NCI-H446 treated with DMSO at 0.1 percent for 48 hours (cell line): ENCODE results near the gene RNF223.

Source experiments
- DNase-seq: peaks from one replicate; lab custom pipeline; 2025; lab: John Stamatoyannopoulos, UW

RNF223 gene

DNA sequence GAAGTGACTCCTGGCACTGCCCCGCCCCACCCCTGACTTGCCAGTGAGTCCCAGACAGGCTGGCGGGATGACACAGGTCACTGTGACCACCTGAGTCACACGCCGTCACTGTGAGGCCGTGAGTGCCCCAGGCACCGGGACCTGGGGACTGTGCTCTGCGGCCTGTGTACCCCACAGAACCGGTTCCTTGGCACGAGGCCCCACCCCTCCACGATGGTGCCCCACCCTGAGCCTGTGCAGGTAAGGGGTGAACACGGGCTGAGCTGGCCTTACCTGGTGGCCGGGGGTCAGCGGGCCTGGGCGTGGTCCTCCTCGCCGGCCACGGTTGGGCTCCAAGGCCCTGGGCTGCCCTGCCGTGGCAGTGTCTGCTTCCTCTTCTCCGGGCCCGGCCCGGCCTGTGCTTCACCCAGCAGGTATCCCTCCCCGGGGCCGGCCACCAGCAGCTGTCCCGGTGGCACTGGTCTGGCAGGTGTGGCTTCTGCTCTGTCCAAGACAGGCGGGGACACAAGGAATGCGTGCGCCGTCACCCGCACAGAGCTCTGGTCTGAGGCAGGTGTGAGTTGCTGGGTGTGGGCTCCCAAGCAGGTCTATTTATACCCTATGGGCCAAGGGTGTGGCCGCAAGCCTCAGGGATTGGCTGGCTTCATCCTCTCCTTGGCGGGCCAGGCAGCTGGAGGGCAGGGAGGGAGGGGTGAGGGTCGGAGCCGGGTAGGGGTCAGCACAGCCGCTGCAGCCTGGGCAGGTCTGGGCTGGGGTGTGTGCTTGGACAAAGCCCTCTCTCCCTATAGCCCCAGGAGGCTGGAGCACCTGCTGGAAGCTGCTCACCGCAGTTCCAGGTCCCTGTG is at the start of gene RNF223:
TSS of gene RNF223 (minus strand) at position 564 of the 845 bp plus-strand sequence. CDS start 1,740 bp downstream, outside the sequence.
- DNase-seq, result no peak

DNA sequence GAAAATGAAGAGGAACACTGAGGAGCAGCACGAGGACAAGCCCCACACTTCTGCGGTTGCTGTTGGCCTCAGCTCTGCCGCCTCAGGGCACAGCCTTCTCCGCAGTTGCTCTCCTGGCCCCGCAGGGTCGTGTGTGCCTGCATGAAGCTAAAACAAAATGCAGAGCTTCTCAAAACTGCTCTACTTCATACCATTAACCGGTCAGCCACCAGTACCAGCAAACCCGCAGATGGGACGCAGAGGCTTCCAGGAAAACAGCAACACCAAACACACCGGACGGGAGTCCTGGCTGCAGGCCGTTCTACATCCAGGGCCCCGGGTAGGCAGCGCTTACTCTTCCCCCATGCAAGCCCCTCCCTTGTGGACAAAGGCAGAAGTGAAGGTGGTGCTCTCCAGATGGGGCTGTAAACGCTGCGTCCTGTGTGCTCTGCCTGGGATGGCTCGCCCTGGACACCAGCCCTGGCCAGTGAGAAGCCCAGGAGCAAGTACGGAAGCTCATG is 48.9 kb upstream of the RNF223 start:
- DNase-seq, result no peak

DNA sequence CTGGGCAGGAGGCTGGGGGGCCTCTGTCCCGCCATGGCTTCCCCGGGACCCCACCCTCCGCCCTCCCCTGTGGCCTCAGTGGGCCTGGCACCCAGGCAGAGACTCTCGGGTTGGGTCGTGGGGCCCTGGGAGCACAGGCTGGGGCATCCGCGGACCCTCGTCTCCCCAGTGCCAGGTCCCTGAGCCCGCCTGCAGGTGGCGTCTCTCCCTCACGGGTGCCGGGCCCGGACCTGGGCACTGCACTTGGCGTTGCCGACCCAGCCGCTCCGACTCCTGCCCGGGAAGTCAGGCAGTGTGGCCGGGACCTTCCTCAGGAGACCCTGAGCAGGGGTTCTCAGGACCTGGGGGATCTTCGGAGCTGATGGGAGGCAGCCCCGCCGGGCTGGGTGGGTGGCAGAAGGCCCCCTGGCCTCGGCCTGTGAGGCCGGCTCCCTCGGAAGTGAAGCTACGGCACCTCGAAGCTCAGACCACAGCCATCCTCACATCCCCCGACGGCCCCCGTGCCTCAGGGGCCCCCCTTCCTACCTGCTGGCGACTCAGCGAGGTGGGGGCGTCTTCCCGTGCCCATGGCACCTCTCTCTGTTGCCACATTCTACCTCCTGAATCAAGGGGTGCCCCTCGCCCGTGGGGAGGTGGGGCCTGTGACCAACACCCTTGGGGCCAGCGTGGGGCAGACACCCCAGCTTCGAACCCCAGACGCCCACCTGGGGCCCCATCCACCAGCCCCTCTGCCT is 48.1 kb upstream of the RNF223 start:
- peak; percentile 28 for DNase-seq

DNA sequence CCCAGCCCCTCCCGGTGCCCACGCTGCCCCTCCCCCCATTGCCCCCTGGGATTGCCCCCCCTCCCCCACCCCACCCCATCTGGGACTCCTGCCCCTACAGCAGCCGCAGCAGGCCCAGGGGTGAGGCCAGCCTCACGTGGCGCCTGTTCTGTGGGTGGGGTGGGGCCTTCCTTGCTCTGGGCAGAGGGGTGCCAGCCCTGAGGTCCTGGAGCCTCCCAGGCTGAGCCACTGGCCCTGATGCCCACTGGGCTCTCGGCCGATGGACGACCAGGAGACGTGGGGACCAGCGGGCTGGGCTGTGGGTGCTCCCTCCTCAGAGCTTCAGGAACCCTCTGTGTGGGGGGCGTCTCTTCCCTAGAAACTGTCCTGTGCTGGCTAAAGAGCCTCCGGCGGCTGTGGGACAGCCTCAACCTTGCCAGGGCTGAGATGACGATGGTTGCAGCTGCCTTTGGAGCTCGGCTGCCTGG is 47.5 kb upstream of the RNF223 start:
- no peak for DNase-seq

DNA sequence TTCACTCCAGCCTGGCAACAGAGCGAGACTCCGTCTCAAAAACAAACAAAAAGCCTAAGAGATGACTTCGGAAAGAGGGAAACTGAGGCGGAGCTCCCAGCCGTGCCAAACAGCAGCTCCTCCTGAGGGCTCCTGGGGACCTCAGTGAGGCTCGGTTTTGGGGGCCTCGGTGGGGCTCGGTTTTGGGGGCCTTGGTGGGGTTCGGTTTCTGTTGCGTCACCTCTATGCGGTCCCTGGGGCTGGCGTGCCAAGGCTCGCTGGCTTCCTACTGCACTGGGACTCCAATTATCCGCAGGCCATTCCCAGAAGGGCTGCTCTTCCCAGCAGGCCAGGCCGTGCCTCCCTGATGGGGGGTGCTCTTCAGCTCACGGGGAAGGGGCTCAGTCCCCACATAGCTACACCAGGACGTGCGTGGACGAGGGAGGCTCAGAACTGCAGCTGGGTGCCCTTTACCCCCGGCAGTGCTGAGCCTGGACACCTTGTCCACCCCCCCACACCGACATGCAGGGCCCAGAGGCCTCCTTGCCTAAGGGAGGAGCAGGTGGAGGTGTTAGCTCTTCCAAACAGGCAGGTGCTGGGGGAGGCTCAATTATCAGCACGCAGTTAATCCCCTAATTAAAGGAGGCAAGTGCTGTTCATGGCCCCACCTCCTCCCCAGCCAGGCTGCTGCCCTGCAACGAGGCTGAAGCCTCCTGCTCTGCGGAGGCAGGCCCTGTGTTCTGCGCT is 46.9 kb upstream of the RNF223 start:
- no peak for DNase-seq

DNA sequence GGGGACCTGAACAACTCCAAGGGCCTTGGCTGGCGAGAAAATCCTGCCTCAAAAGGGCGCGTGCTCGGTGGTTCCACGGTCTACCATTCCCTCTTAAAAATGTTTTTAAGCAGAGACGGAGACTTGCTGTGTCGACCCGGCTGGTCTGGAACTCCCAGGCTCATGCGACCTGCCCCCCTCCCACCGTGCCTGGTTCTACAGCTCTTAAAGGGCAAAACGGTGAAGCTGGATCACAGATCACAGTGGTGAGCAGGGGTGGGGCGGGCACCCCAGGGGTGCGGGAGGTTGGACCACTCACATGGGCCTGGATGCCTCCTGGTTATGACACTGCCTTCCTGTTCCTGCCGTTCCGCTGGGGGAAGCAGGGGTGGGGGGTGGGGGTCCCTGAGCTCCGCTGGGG is 46.0 kb upstream of the RNF223 start:
- DNase-seq, result no peak

DNA sequence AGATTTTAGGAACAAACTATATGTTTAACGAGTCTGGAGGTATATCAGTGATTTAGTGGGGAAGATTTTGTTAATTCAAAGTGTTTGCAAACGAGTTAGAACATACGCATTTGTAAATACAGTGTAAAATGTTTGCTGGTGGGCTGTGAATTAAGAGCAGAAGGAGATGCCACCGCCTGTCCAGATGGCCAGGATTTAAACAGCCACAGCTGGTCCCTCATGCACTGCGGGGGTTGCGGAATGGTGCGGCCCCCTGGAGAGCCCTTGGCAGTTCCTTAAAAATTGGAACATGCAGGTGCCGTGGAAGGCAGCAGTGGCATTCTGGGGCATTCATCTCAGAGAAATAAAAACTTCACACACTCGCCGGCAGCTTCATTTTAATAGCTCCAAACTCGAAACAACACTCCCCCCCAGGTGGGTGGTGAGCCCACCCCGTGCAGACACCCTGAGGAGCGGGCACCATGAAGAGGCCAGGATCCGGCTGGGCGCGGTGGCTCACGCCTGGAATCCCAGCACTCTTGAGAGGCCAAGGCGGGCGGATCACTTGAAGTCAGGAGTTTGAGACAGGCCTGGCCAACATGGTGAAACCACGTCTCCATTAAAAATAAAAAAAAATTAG is 45.3 kb upstream of the RNF223 start:
- no peak for DNase-seq

DNA sequence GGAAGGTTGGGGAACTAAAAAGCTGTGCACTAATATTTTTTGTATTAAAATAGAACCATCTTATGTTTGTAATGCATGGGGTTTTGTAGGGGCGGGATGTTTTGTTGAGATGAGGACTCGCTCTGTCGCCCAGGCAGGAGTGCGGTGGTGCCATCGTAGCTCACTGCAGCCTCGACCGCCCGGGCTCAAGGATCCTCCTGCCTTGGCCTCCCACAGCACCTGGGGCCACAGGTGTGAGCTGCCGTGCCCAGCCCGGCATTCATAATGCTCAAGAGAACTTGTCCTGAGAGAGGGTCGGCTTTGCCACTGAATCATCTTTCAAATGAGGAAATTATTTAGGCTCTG is 44.7 kb upstream of the RNF223 start:
- DNase-seq, result no peak

DNA sequence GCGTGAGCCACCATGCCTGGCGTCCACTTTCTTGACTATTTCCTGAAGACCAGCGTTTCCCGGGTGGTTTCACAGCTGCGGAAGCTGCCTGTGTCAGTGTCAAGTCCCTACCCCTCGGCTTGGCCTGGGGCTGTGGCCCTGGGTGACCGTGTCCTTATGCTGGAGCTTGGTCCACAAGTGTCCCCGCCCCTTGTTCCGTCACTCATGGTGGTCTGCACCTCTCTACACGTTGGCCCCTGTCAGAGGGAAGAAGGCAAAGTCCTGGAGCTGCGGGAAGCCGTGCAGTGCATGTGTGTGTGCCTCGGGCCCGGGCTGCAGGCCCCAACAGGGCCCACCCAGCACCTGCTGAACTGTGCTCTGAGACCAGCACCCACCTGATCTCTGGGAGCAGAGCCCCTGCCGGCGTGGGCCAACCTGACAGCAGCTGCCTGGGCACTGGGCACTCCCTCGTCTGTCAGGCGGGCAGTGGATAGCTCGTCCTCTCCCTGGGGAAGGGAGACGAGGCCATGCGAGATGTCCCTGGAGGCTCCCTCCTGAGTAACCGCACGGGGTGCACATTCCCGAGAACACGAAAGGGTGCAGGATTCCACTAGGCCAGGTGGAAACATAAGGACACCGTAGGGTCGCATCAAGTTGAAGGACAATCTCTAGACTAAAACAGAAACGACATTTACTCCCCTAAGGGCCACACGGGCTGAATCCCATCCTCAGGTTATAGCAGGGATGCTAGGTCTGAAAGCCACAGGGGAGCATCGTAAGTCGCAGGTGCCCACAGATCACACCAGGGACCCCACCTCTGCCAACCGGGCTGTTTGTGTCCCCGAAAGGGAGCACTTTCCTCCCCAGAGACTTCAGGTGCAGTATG is 44.1 kb upstream of the RNF223 start:
- no peak for DNase-seq

DNA sequence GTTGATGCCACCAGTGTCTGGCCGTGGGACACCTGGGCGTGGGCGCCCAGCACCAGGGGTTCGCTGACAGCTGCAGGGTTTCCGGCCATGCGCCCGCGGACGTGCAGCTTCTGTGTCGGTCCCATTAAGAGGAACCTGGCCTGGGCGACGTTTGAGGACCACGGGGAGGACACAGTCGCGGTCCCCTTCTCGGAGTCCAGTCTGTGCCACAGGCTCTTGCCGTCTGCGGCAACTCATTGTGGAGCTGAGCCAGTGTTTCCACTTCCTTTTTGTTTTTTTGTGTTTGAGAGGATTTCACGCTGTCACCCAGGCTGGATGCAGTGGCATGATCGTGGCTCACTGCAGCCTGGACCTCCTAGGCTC is 43.3 kb upstream of the RNF223 start:
- no peak for DNase-seq

DNA sequence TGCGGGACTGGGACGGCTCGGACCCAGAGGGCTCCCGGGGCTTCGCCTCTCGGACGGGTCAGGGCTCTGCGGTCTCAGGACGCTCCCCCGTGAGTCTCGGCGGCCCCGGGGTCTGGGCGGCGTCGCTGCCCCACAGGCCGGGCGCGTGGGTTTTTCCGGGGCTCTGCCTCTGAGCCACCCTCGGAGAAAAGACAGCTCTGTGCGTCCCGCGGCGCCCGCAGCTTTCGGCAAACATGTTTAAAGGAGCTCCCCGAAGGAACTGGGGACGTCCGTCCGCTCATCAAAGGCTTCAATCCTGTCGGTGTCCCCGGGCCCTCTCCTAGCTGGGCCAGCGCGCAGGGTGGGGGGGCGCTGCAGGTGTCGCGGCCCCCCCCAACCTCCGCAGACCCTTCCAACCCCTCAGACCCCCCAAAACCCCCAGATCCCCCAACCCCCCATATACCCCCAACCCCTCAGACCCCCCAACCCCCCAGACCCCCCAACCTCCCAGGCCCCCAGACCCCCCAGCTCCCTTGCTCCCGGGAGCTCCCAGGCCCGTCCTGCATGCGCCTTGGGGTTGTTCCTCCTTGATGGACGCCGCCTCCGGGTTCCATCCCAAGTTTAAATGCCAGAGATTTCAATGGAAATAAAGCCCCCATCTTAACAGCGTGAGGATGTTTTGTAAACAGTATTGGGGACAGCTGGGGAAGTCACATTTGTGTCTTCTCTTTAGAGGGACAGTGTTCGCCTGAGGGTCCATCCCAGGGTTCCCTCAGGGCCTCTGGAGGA is 42.8 kb upstream of the RNF223 start:
- no peak for DNase-seq

DNA sequence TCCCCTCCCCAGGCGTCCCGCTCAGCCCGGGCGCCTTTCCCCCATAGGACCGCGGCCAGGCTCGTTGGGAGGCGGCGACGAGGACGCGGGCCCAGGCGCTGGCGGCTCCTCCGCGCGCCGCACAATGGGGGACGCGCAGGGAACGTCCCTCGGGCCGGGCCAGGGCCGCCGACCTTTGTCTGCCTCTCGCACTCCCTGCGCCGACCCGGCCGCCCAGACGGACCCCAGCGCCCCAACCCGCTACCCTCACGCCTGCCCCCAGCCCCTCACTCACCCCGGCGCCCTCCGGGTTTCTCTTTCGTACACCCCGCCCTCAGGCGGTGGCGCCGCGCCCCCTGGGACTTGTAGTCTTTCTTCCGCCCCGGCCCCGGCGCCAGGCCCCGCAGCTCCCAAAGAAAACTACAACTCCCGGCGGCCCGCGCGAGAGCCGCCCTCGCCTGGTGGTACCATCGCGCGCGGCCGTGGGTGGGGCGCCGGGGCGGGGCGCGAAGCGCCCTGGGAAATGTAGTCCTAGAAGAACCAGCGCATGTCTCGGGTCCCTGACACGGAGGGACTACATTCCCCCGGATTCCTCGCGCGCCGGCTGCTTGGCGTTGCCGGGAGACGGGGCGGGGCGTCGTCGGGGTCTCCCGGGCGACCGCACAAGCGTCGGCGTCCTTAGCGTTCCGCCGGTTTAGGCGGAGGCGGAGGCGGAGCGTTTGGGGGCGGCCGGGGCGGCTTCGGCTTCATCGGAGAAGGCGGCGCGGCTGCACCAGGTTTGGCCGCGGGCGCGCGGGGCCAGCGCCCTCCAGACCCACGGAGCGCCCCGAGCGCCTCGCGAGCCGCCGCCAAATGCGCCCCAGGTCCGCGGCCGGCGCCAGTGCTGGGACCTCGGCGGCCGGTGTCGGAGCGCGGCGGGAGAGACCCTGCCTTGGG is 41.9 kb upstream of the RNF223 start, which contains the start of gene C1orf159:
TSS of gene C1orf159 (minus strand) at position 304 of the 915 bp plus-strand sequence. CDS start 24,546 bp downstream, outside the sequence.
- peak; percentile 98 for DNase-seq

DNA sequence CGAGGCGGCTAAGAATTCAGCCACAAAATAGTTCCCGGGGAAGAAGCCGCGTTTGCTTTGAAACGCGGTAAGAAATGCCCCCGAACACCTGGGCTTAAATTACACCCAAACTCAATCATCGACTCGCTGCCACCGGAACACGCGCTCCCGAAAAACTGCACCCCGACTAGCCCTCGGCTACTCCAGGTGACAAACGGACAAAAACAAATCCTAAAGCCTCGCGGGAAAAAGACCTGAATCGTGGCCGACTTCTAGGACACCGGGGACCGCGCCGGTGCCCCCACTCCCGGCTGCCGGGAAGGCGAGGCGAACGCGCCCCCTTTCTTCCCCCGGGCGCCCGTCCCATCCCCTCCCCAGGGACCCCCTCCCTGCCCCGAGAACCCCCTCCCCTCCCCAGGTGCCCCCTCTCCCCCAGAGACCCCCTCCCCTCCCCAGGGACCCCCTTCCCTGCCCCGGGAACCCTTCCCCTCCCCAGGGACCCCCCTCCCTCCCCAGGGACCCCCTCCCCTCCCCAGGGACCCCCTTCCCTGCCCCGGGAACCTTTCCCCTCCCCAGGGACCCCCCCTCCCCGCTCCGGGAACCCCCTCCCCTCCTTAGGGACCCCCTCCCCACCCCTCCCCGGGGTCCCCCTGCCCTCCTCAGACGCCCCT is 41.2 kb upstream of the RNF223 start:
- no peak for DNase-seq

DNA sequence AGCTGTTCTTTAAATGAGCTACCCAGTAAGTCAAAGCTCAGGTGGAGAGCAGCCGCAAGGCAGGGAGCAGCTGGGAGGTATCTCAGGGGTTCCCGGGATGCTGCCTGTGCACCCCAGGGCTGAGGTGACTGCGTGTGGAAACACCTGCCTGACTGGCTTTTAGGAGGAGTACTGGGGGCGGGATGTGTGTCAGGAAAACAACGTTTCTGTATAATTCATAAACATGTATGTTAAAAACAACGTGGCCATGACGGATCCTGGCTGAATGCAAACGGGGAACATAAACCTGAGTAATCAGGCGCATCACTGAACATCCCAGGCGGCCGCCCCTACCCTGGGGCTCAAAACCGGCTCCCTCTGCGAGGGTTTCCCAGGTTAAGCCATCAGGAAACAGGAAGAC is 40.3 kb upstream of the RNF223 start:
- no peak for DNase-seq

DNA sequence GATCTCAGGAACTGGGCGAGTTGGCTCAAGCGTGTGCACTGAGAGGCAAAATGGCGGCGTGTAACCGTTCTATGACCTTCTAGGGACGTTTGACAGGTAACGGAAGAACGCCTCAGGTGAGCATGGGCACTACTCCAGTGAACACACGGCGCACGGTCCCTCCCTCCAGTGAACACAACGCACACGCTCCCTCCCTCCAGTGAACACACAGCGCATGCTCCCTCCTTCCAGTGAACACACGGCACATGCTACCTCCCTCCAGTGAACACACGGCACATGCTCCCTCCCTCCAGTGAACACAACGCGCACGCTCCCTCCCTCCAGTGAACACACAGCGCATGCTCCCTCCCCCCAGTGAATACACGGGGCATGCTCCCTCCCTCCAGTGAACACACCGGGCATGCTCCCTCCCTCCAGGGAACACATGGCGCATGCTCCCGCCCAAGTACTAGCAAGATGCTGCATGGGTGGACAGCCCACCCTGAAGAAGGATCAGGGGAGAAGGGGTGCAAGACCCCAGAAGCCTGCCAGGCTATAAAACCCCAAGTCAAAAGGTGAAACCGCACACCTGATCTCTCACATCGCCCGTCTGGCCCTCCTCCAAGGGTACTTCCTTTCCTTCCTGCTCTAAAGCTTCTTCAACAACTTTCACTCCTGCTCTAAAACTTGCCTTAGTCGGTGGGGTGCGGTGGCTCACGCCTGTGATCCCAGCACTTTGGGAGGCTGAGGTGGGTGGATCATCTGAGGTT is 38.3 kb upstream of the RNF223 start:
- no peak for DNase-seq

DNA sequence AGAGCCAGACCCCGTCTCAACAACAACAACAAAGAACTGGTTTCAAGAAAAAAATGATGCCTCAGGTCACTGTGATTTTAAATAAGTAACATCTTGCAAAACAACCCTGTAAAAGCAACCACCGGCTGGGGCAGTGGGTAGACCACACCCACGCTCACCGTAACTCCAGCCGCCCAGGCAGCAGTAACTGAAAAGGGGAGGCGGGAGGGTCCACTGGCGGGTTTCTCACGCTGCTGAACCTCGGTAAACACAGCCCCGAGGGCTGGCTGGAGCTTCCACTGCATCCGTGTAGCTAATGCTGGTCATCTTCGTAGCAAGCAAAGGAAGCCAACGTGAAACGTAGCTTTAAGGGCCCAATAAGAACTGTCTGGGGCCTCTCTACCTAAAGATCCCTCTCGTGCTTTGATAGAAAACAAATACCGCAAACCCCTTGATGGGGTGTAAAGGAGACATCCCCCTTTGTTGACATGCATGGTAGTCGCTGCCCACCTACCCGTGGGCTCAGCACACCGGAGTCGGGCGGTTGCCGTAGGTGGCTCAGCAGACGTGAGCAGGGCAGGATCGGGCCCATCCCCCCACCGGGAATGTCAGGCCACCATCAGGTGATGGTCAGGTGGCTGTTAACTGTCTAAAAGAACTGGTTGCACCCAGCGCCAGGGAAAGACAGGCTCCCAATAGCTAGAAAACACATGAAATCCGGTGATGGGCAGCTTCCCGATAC is 37.6 kb upstream of the RNF223 start:
- no peak for DNase-seq

DNA sequence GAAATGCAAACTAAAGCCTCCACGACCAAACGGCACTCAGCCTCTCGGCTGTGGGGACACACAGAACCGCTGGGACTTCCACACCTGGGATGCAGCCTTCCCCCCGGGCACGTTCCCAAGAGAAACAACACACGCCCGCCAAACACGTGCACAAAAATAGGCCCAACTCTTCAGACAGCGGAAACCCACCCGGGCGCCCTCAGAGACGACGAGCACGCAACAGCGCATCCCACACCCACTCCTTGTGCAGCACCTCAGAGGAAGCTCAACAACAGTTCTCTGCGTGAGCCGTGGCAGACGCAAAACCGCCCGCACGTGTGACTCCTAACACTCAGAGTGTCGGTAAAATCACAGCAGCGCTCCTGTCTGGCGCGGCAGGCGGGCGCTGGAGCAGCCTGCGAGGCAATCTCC is 36.5 kb upstream of the RNF223 start:
- DNase-seq, result no peak
